ENCODE measurements around the gene NUMBL.

The NUMBL gene

GRCh38 chr19:40716031-40716481 is 25.6 kb upstream of the NUMBL start:
- peak; percentile 87 for DNase-seq

- peak; percentile 98 for DNase-seq
Measured at GRCh38 chr19:40714441-40715299, 24.2 kb upstream of the NUMBL start.

GRCh38 chr19:40713939-40714338 is 23.5 kb upstream of the NUMBL start:
- DNase-seq: no peak

- DNase-seq: no peak
Measured at GRCh38 chr19:40709817-40710216, 19.4 kb upstream of the NUMBL start.

GRCh38 chr19:40707615-40708014 is 17.2 kb upstream of the NUMBL start:
- DNase-seq: no peak

- no peak for DNase-seq
Measured at GRCh38 chr19:40705950-40706619, 15.6 kb upstream of the NUMBL start.

GRCh38 chr19:40705362-40705651 is 14.9 kb upstream of the NUMBL start:
- DNase-seq: no peak

- DNase-seq: no peak
Measured at GRCh38 chr19:40704491-40705361, 14.3 kb upstream of the NUMBL start.

- DNase-seq: no peak
Measured at GRCh38 chr19:40703029-40703755, 12.7 kb upstream of the NUMBL start.

- DNase-seq: no peak
Measured at GRCh38 chr19:40702337-40703012, 12.0 kb upstream of the NUMBL start.

GRCh38 chr19:40701758-40702157 is 11.3 kb upstream of the NUMBL start:
- no peak for DNase-seq

- no peak for DNase-seq
Measured at GRCh38 chr19:40700083-40700482, 9.6 kb upstream of the NUMBL start.

- no peak for DNase-seq
Measured at GRCh38 chr19:40697007-40697406, 6.6 kb upstream of the NUMBL start.

- no peak for DNase-seq
Measured at GRCh38 chr19:40695881-40696280, 5.4 kb upstream of the NUMBL start.

GRCh38 chr19:40693896-40694295 is 3.4 kb upstream of the NUMBL start:
- DNase-seq: no peak

- no peak for DNase-seq
Measured at GRCh38 chr19:40693150-40693788, 2.8 kb upstream of the NUMBL start.

- no peak for DNase-seq
Measured at GRCh38 chr19:40692212-40692551, 1.7 kb upstream of the NUMBL start.

- DNase-seq: no peak
Measured at GRCh38 chr19:40691421-40692211, 1.2 kb upstream of the NUMBL start.

GRCh38 chr19:40690693-40691420 is 406 bp upstream of the NUMBL start:
- DNase-seq: peak; percentile 95

GRCh38 chr19:40689339-40690049 is 957 bp downstream of the NUMBL start:
- DNase-seq: no peak

Data from activated effector memory CD4-positive, alpha-beta T cell treated with anti-CD3 and anti-CD28 coated beads, Interleukin-2, amount 50 U/mL, for 16 hours (primary cell).